HL-60/S4 (cell line): ENCODE data around the gene OSBPL1A.
"Not testable (repeated sequence)": the region's sequence is repeated elsewhere in the genome, so short reads cannot be mapped to it uniquely, and the experiment has no call there.

Source experiments
- in situ Hi-C: fragments of 300-500 bp; cut with MboI; formaldehyde crosslinking; loops from 2 replicates; pipeline ENCODE4 v1.14.3; 2022; ENCODE audit warnings: low sequenced_read_pairs

OSBPL1A gene

GRCh38 chr18:24189664-24190346 lies 207.8 kb downstream of the OSBPL1A start:
- in situ Hi-C loops = no loop called here

- in situ Hi-C loops = no loop called here
These were observed 208.6 kb downstream of the OSBPL1A start for GRCh38 chr18:24189007-24189528.

GRCh38 chr18:24188120-24188519 lies 209.5 kb downstream of the OSBPL1A start:
- in situ Hi-C loops = no loop called here

GRCh38 chr18:24187689-24188088 lies 209.9 kb downstream of the OSBPL1A start:
- in situ Hi-C loops = no loop called here

GRCh38 chr18:24187049-24187448 lies 210.6 kb downstream of the OSBPL1A start:
- in situ Hi-C loops = no loop called here

- in situ Hi-C loops = no loop called here
These were observed 211.8 kb downstream of the OSBPL1A start for GRCh38 chr18:24185805-24186204.

- in situ Hi-C loops = no loop called here
These were observed 215.8 kb downstream of the OSBPL1A start for GRCh38 chr18:24181806-24182205.

GRCh38 chr18:24180048-24180447 lies 217.6 kb downstream of the OSBPL1A start:
- in situ Hi-C loops = no loop called here

GRCh38 chr18:24177499-24178133 lies 220.0 kb downstream of the OSBPL1A start:
- in situ Hi-C loops = no loop called here

GRCh38 chr18:24176727-24177416 lies 220.8 kb downstream of the OSBPL1A start:
- in situ Hi-C loops = no loop called here

GRCh38 chr18:24173997-24174396 lies 223.6 kb downstream of the OSBPL1A start:
- in situ Hi-C loops = loop anchor here (25.0 kb wide), 1 partner anchor 313 kb away; no protein-coding TSS in a partner anchor

- in situ Hi-C loops = loop anchor here (25.0 kb wide), 1 partner anchor 317 kb away; no protein-coding TSS in a partner anchor
These were observed 227.3 kb downstream of the OSBPL1A start for GRCh38 chr18:24170360-24170759.

GRCh38 chr18:24168496-24168895 lies 229.1 kb downstream of the OSBPL1A start:
- in situ Hi-C loops = loop anchor here (25.0 kb wide), 1 partner anchor 319 kb away; no protein-coding TSS in a partner anchor

GRCh38 chr18:24161304-24161703 lies 236.3 kb downstream of the OSBPL1A start:
- in situ Hi-C loops = loop anchor here (25.0 kb wide), 1 partner anchor 326 kb away; no protein-coding TSS in a partner anchor

- in situ Hi-C loops = loop anchor here (25.0 kb wide), 1 partner anchor 327 kb away; no protein-coding TSS in a partner anchor
These were observed 237.5 kb downstream of the OSBPL1A start for GRCh38 chr18:24160086-24160485.

GRCh38 chr18:24157855-24158254 lies 239.8 kb downstream of the OSBPL1A start:
- in situ Hi-C loops = loop anchor here (25.0 kb wide), 1 partner anchor 329 kb away; no protein-coding TSS in a partner anchor

GRCh38 chr18:24153397-24153796 lies 244.2 kb downstream of the OSBPL1A start:
- in situ Hi-C loops = loop anchor here (25.0 kb wide), 1 partner anchor 334 kb away; no protein-coding TSS in a partner anchor

- in situ Hi-C loops = not testable (repeated sequence)
These were observed 248.0 kb downstream of the OSBPL1A start for GRCh38 chr18:24149591-24149990.

GRCh38 chr18:24142376-24142775 lies 255.2 kb downstream of the OSBPL1A start:
- in situ Hi-C loops = no loop called here

GRCh38 chr18:24140697-24141096 lies 256.9 kb downstream of the OSBPL1A start:
- in situ Hi-C loops = no loop called here
